SK-N-SH treated with all-trans-retinoic acid at 6 μM for 48 hours (cell line): ENCODE results near the gene GNAS.

Experiments
- ATAC-seq: fragments of 200-7000 bp; cut with Tn5 transposase; 3 replicates; pipeline ENCODE4 v1.9.1; 2020; ENCODE audit warnings: mild to moderate bottlenecking, moderate library complexity
- ARNTL ChIP-seq: fragments of 450-650 bp; formaldehyde crosslinking; IDR thresholded peaks from 2 replicates; pipeline ENCODE4 v1.5.0; 2020; ENCODE audit warnings: low read depth, mild to moderate bottlenecking, moderate library complexity, borderline replicate concordance
- CREB5 ChIP-seq: fragments of 250-450 bp; sonication (Bioruptor Pico); IDR thresholded peaks from 2 replicates; pipeline ENCODE4 v1.5.1; 2020; ENCODE audit warnings: low read depth, mild to moderate bottlenecking, moderate library complexity
- CSDC2 ChIP-seq: fragments of 250-450 bp; sonication (Bioruptor Pico); IDR thresholded peaks from 2 replicates; pipeline ENCODE4 v1.5.0; 2020; ENCODE audit warnings: mild to moderate bottlenecking, moderate library complexity
- CSRNP3 ChIP-seq: fragments of 250-450 bp; sonication (Bioruptor Pico); IDR thresholded peaks from 2 replicates; pipeline ENCODE4 v1.5.1; 2021; ENCODE audit warnings: mild to moderate bottlenecking, moderate library complexity
- ESRRG ChIP-seq: fragments of 250-450 bp; sonication (Bioruptor Pico); IDR thresholded peaks from 2 replicates; pipeline ENCODE4 v1.6.1; 2021; ENCODE audit warnings: mild to moderate bottlenecking
- GLIS3 ChIP-seq: fragments of 250-450 bp; sonication (Bioruptor Pico); IDR thresholded peaks from 2 replicates; pipeline ENCODE4 v1.5.0; 2020; ENCODE audit warnings: mild to moderate bottlenecking, moderate library complexity
- ISL1 ChIP-seq: fragments of 250-450 bp; sonication (Bioruptor Pico); IDR thresholded peaks from 2 replicates; pipeline ENCODE4 v2.1.2; 2022; ENCODE audit warnings: mild to moderate bottlenecking, moderate library complexity
- OSR1 ChIP-seq: fragments of 250-450 bp; sonication (Bioruptor Pico); IDR thresholded peaks from 2 replicates; pipeline ENCODE4 v1.8.0; 2022; ENCODE audit warnings: moderate library complexity, mild to moderate bottlenecking, inconsistent platforms
- PATZ1 ChIP-seq: fragments of 250-450 bp; sonication (Bioruptor Pico); IDR thresholded peaks from 2 replicates; pipeline ENCODE4 v1.8.0; 2020; ENCODE audit warnings: mild to moderate bottlenecking, moderate library complexity, borderline replicate concordance
- POU6F1 ChIP-seq: fragments of 250-450 bp; sonication (Bioruptor Pico); IDR thresholded peaks from 2 replicates; pipeline ENCODE4 v1.8.0; 2021; ENCODE audit warnings: low read depth, mild to moderate bottlenecking, moderate library complexity, borderline replicate concordance
- PPARA ChIP-seq: fragments of 250-450 bp; sonication (Bioruptor Pico); IDR thresholded peaks from 2 replicates; pipeline ENCODE4 v1.5.0; 2020; ENCODE audit warnings: mild to moderate bottlenecking, borderline replicate concordance
- SNAI2 ChIP-seq: fragments of 250-450 bp; sonication (Bioruptor Pico); IDR thresholded peaks from 2 replicates; pipeline ENCODE4 v1.5.0; 2020; ENCODE audit warnings: mild to moderate bottlenecking, moderate library complexity
- TCF4 ChIP-seq: fragments of 250-450 bp; sonication (Bioruptor Pico); IDR thresholded peaks from 2 replicates; pipeline ENCODE4 v1.8.0; 2021; ENCODE audit warnings: mild to moderate bottlenecking, moderate library complexity, borderline replicate concordance
- TOX ChIP-seq: fragments of 250-450 bp; sonication (Bioruptor Pico); IDR thresholded peaks from 2 replicates; pipeline ENCODE4 v1.8.0; 2021; ENCODE audit warnings: mild to moderate bottlenecking, moderate library complexity, borderline replicate concordance
- ZC3H10 ChIP-seq: fragments of 250-450 bp; sonication (Bioruptor Pico); IDR thresholded peaks from 2 replicates; pipeline ENCODE4 v1.5.1; 2021; ENCODE audit warnings: mild to moderate bottlenecking, moderate library complexity
- ZFP3 ChIP-seq: fragments of 250-450 bp; sonication (Bioruptor Pico); IDR thresholded peaks from 2 replicates; pipeline ENCODE4 v1.5.0; 2020; ENCODE audit warnings: mild to moderate bottlenecking, moderate library complexity
- ZFP30 ChIP-seq: fragments of 450-650 bp; formaldehyde crosslinking; IDR thresholded peaks from 2 replicates; pipeline ENCODE4 v1.5.0; 2022; ENCODE audit warnings: mild to moderate bottlenecking, moderate library complexity
- ZNF565 ChIP-seq: fragments of 450-650 bp; formaldehyde crosslinking; conservative IDR thresholded peaks from 2 replicates; pipeline ENCODE4 v1.5.0; 2020; ENCODE audit warnings: low read depth, mild to moderate bottlenecking, moderate library complexity
- ZNF70 ChIP-seq: fragments of 450-650 bp; formaldehyde crosslinking; IDR thresholded peaks from 2 replicates; pipeline ENCODE4 v1.5.0; 2020; ENCODE audit warnings: mild to moderate bottlenecking, moderate library complexity
- ZNF8 ChIP-seq: fragments of 450-650 bp; formaldehyde crosslinking; IDR thresholded peaks from 2 replicates; pipeline ENCODE4 v1.5.0; 2020; ENCODE audit warnings: mild to moderate bottlenecking, moderate library complexity

GNAS gene

GRCh38 chr20:58854638-58855471 lies 2.3 kb downstream of the GNAS start (continued):
- TF ChIP-seq OSR1 (CRISPR knock-in tag) = no peak
- TF ChIP-seq TOX (CRISPR knock-in tag) = no peak
- TF ChIP-seq ARNTL (CRISPR knock-in tag) = no peak
- no peak for TF ChIP-seq ZFP3 (CRISPR knock-in tag)
- no peak for TF ChIP-seq ZC3H10
- TF ChIP-seq, all 23 proteins: peak for 0

- ATAC-seq = no peak
- no peak for TF ChIP-seq OSR1 (CRISPR knock-in tag)
- TF ChIP-seq ESRRG = no peak
- no peak for TF ChIP-seq POU6F1
- no peak for TF ChIP-seq TOX (CRISPR knock-in tag)
- no peak for TF ChIP-seq SNAI2 (CRISPR knock-in tag)
Observed at GRCh38 chr20:58855506-58856389, 3.2 kb downstream of the GNAS start.

GRCh38 chr20:58863044-58863790 lies 10.7 kb downstream of the GNAS start:
- no peak for ATAC-seq
- no peak for TF ChIP-seq CSRNP3 (CRISPR knock-in tag)
- TF ChIP-seq PATZ1 (CRISPR knock-in tag) = no peak
- TF ChIP-seq TOX (CRISPR knock-in tag) = no peak
- no peak for TF ChIP-seq ISL1 (CRISPR knock-in tag)
- TF ChIP-seq ZFP30 (CRISPR knock-in tag) = no peak
- TF ChIP-seq GLIS3 (CRISPR knock-in tag) = no peak
- no peak for TF ChIP-seq CSDC2 (CRISPR knock-in tag)
- TF ChIP-seq TCF4 (CRISPR knock-in tag) = no peak
- no peak for TF ChIP-seq ZFP3 (CRISPR knock-in tag)
- TF ChIP-seq OSR1 (CRISPR knock-in tag) = no peak
- no peak for TF ChIP-seq ZC3H10
- no peak for TF ChIP-seq ESRRG
- no peak for TF ChIP-seq ZNF565 (CRISPR knock-in tag)
- TF ChIP-seq ZNF8 (CRISPR knock-in tag) = no peak
- TF ChIP-seq ZNF70 (CRISPR knock-in tag) = no peak
- TF ChIP-seq ARNTL (CRISPR knock-in tag) = no peak

- ATAC-seq = peak; percentile 42; the same call in 1 of the 3 replicates
- no peak for TF ChIP-seq ZFP30 (CRISPR knock-in tag)
- TF ChIP-seq ZNF565 (CRISPR knock-in tag) = no peak
- TF ChIP-seq PATZ1 (CRISPR knock-in tag) = no peak
- no peak for TF ChIP-seq TOX (CRISPR knock-in tag)
- TF ChIP-seq OSR1 (CRISPR knock-in tag) = no peak
- TF ChIP-seq CREB5 (CRISPR knock-in tag) = no peak
- TF ChIP-seq TCF4 (CRISPR knock-in tag) = no peak
- TF ChIP-seq ARNTL (CRISPR knock-in tag) = no peak
- no peak for TF ChIP-seq ZNF8 (CRISPR knock-in tag)
- TF ChIP-seq ESRRG = no peak
- TF ChIP-seq POU6F1 = no peak
- no peak for TF ChIP-seq ZFP3 (CRISPR knock-in tag)
- no peak for TF ChIP-seq PPARA (CRISPR knock-in tag)
- no peak for TF ChIP-seq ZNF70 (CRISPR knock-in tag)
Observed at GRCh38 chr20:58864346-58864745, 11.8 kb downstream of the GNAS start.
